Measurements from ENCODE around the gene PTOV1.

PTOV1 gene

GRCh38 chr19:49863254-49863934, 12.4 kb downstream of the PTOV1 start:
- TF ChIP-seq EZH2 (IDR thresholded peaks at IDR 0.05; ENCODE audit: borderline replicate concordance, low read length), result no peak
- no peak; the same call in 1 of the 2 replicates for TF ChIP-seq CTCF (IDR thresholded peaks at IDR 0.05; ENCODE audit: low read length)
- Histone ChIP-seq H3K4me1 (ENCODE audit: insufficient read depth, low read length, severe bottlenecking) (peaks cover 39% of the 10 kb centered on the region), H3K9me3 (ENCODE audit: low read length) (no peaks in the 10 kb centered on the region), H3K4me3 (ENCODE audit: low read depth, low read length, poor library complexity, severe bottlenecking) (no peak overlapping the region), H3F3A (ENCODE audit: insufficient read depth, low read length) (no peaks in the 10 kb centered on the region), H3K27ac (ENCODE audit: low read depth, low read length, poor library complexity, severe bottlenecking) (peak overlapping the region; percentile 26), H3K9me2 (ENCODE audit: low read depth, low read length) (no peaks in the 10 kb centered on the region), H2AFZ (ENCODE audit: low read length) (no peak overlapping the region), H3K36me3 (ENCODE audit: insufficient read depth, low read length) (peaks cover 60% of the 10 kb centered on the region), H3K27me3 (ENCODE audit: insufficient read depth, low read length) (no peaks in the 10 kb centered on the region), H3K4me2 (ENCODE audit: low read length) (no peak overlapping the region), H3K79me2 (ENCODE audit: insufficient read depth, low read length) (peaks cover 8% of the 10 kb centered on the region; the same call in 1 of the 2 replicates), H3K9ac (ENCODE audit: low read length) (no peak overlapping the region), H4K20me1 (ENCODE audit: insufficient read depth, low read length) (no peaks in the 10 kb centered on the region)

- H3F3A ChIP-seq (ENCODE audit: insufficient read depth, low read length), result no peaks in the 10 kb centered on the region
- peaks cover 40% of the 10 kb centered on the region for H3K4me1 ChIP-seq (ENCODE audit: insufficient read depth, low read length, severe bottlenecking)
- H3K9ac ChIP-seq (ENCODE audit: low read length), result no peak overlapping the region
- H3K4me2 ChIP-seq (ENCODE audit: low read length), result no peak overlapping the region
- peaks cover 55% of the 10 kb centered on the region for H3K36me3 ChIP-seq (ENCODE audit: insufficient read depth, low read length)
- H3K27me3 ChIP-seq (ENCODE audit: insufficient read depth, low read length), result no peaks in the 10 kb centered on the region
- TF ChIP-seq CTCF (IDR thresholded peaks at IDR 0.05; ENCODE audit: low read length) (no peak), EZH2 (IDR thresholded peaks at IDR 0.05; ENCODE audit: borderline replicate concordance, low read length) (no peak)
- no peak overlapping the region for H2AFZ ChIP-seq (ENCODE audit: low read length)
- no peaks in the 10 kb centered on the region for H4K20me1 ChIP-seq (ENCODE audit: insufficient read depth, low read length)
- peak overlapping the region; percentile 26 for H3K27ac ChIP-seq (ENCODE audit: low read depth, low read length, poor library complexity, severe bottlenecking)
- no peaks in the 10 kb centered on the region for H3K9me2 ChIP-seq (ENCODE audit: low read depth, low read length)
- H3K9me3 ChIP-seq (ENCODE audit: low read length), result no peaks in the 10 kb centered on the region
- no peak overlapping the region for H3K4me3 ChIP-seq (ENCODE audit: low read depth, low read length, poor library complexity, severe bottlenecking)
- H3K79me2 ChIP-seq (ENCODE audit: insufficient read depth, low read length), result peaks cover 8% of the 10 kb centered on the region; the same call in 1 of the 2 replicates
These were observed 13.0 kb downstream of the PTOV1 start for GRCh38 chr19:49863935-49864320.

- Histone ChIP-seq H3K27ac (ENCODE audit: low read depth, low read length, poor library complexity, severe bottlenecking) (no peak overlapping the region), H3K36me3 (ENCODE audit: insufficient read depth, low read length) (peaks cover 47% of the 10 kb centered on the region), H3K9me3 (ENCODE audit: low read length) (no peaks in the 10 kb centered on the region), H2AFZ (ENCODE audit: low read length) (no peak overlapping the region), H3K79me2 (ENCODE audit: insufficient read depth, low read length) (peaks cover 8% of the 10 kb centered on the region; the same call in 1 of the 2 replicates), H3K27me3 (ENCODE audit: insufficient read depth, low read length) (no peaks in the 10 kb centered on the region), H3K9ac (ENCODE audit: low read length) (no peak overlapping the region), H3K4me1 (ENCODE audit: insufficient read depth, low read length, severe bottlenecking) (peaks cover 50% of the 10 kb centered on the region), H4K20me1 (ENCODE audit: insufficient read depth, low read length) (no peaks in the 10 kb centered on the region), H3K4me3 (ENCODE audit: low read depth, low read length, poor library complexity, severe bottlenecking) (no peak overlapping the region), H3F3A (ENCODE audit: insufficient read depth, low read length) (no peaks in the 10 kb centered on the region), H3K9me2 (ENCODE audit: low read depth, low read length) (no peaks in the 10 kb centered on the region), H3K4me2 (ENCODE audit: low read length) (0 out of 2 replicates have a peak overlapping the region, but pooled peaks have one; percentile 17)
- TF ChIP-seq CTCF (IDR thresholded peaks at IDR 0.05; ENCODE audit: low read length), result no peak
- TF ChIP-seq EZH2 (IDR thresholded peaks at IDR 0.05; ENCODE audit: borderline replicate concordance, low read length), result no peak
These were observed 13.9 kb downstream of the PTOV1 start for GRCh38 chr19:49864890-49865289.

Measured in OCI-LY1 (cell line).